Stimulated activated CD4-positive, alpha-beta T cell treated with anti-CD3 and anti-CD28 coated beads, Interleukin-12 subunit alpha, Interleukin-12 subunit beta, amount 100 ng/mL, for 24 hours (primary cell): ENCODE data around the gene RASD2.
"Not testable (repeated sequence)": the region's sequence is repeated elsewhere in the genome, so short reads cannot be mapped to it uniquely, and the experiment has no call there.

Experiments used
- DNase-seq, 2 experiments: peaks; one replicate each; pipeline ENCODE4 v3.0.0-alpha.2; 2020; ENCODE audit warnings: low read depth in 2 of 2

The RASD2 gene, protein sequence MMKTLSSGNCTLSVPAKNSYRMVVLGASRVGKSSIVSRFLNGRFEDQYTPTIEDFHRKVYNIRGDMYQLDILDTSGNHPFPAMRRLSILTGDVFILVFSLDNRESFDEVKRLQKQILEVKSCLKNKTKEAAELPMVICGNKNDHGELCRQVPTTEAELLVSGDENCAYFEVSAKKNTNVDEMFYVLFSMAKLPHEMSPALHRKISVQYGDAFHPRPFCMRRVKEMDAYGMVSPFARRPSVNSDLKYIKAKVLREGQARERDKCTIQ

DNA sequence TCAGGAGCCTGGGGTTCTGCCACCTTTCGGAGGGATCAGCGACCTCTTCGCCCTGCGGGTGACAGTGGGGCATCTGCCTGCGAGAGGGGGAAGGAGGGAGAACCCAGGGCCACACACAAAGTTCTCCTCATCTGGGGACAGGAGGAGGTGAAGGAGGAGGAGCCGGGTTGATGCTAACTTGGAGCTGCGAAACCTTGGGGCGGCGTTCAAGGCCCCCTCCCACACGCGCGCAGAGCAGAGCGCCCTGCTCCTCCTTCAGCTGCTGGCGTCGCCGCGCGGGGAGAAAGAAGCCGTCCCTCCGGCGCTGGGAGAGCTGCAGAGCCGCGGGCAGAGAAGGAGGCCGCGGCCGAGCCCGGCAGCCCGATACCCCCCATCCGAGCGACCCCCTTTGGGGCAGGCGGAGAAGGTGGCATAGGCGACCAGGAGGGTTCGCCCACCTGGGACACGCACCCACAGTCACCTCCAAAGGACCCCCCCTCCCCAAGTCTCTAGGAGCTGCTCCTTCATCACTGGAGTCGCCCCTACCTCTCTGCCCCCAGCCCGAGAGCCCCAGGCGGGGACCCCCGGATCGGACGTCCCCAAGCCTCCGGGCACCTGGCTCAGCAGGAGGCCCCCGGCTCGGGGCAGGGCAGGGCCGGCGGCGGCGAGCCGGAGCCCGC lies at the start of gene RASD2:
TSS of gene RASD2 (plus strand) at position 237 of the 659 bp plus-strand sequence. CDS start 5,979 bp downstream, outside the sequence.
- peak; percentile 14 to 32 for DNase-seq

DNA sequence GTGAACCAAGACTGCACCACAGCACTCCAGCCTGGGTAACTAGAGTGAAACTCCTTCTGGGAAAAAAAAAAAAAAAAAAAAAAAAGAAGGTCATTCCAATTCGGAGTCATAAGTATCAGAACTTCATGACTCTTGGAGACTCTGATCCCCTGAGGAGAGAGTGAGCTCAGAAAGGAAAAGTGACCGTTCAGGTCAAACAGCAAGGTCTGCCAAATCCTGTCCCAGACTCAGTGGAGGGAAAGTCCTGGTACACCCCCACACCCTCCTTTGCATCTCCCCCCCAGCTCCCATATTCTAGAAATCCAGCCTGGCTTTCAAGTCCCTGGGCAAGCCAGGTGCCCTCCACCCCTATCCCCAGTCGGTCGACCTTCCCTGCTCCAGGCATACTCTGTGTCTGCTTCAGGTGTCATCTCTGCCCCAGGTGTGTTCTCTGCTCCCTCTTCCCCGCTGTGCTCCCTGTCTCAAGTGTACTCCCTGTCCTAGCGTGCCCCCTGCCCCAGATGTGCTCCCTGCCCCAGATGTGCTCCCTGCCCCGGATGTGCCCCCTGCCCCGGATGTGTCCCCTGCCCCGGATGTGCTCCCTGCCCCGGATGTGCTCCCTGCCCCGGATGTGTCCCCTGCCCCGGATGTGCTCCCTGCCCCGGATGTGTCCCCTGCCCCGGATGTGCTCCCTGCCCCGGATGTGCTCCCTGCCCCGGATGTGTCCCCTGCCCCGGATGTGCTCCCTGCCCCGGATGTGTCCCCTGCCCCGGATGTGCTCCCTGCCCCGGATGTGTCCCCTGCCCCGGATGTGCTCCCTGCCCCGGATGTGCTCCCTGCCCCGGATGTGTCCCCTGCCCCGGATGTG lies 49.3 kb upstream of the RASD2 start:
- DNase-seq, result not testable (repeated sequence)

DNA sequence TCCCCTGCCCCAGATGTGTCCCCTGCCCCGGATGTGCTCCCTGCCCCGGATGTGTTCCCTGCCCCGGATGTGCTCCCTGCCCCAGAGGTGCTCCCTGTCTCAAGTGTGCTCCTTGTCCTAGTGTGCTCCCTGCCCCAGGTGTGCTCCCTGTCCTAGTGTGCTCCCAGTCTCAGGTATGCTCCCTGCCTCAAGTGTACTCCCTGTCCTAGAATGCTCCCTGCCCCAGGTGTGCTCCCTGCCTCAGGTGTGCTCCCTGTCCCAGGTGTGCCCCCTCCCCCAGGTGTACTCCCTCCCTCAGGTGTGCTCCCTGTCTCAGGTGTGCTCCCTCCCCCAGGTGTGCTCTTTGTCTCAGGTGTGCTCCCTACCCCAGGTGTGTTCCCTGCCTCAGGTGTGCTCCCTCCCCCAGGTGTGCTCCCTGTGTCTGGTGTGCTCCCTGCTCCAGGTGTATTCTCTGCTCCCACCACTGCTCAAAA lies 48.7 kb upstream of the RASD2 start:
- no peak for DNase-seq

DNA sequence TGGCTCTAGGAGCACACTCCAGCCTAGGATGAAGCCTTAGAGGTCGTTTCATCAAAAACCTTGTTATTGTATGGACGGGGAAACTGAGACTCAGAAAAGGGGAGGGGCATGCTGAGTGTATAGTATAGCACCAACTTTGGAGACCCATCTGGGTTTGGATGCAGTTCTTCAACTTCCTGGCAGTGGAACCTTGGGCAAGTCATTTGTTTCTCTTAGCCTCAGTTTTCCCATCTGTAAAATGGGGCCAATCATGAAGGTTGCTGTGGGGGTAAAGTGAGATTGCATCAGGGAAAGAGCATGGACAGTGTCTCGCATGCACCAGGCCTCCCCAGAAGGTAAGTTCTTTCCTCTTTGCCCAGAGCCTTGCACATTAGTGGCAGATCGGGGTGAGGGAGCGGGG lies 47.6 kb upstream of the RASD2 start:
- DNase-seq, result no peak

DNA sequence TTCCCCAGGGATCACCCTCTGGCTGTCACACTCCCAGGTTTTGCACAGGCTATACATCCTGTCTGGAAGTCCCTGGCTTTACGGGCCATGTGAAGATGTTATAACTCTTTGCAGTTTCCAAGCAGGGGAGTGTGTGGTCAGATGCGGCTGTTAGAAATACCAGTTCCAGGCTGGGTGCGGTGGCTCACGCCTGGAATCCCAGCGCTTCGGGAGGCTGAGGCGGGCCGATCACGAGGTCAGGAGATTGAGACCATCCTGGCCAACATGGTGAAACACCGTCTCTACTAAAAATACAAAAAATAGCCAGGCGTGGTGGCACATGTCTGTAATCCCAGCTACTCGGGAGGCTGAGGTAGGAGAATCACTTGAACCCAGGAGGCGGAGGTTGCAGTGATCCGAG lies 44.9 kb upstream of the RASD2 start:
- not testable (repeated sequence) for DNase-seq

DNA sequence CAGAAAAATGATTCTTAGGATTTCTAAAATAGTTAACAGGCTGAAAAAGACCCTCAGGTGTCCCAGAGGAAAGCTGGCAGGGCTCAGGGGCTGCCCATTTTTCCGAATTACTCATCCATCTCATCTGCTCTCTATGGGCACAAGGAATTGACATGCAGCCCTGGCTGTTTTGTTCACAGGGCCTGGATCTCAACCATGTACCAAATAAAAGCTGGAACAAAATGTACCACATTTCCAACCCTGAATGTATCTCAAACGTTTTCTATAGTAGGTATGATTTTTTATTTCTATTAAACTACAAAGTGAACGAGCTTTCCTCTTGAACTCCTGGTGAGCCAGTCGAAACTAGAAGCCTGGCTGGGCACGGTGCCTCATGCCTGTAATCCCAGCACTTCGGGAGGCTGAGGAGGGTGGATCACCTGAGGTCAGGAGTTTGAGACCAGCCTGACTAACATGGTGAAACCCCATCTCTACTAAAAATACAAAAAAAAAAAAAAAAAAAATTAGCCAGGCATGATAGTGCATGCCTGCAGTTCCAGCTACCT lies 43.8 kb upstream of the RASD2 start:
- DNase-seq, result no peak

DNA sequence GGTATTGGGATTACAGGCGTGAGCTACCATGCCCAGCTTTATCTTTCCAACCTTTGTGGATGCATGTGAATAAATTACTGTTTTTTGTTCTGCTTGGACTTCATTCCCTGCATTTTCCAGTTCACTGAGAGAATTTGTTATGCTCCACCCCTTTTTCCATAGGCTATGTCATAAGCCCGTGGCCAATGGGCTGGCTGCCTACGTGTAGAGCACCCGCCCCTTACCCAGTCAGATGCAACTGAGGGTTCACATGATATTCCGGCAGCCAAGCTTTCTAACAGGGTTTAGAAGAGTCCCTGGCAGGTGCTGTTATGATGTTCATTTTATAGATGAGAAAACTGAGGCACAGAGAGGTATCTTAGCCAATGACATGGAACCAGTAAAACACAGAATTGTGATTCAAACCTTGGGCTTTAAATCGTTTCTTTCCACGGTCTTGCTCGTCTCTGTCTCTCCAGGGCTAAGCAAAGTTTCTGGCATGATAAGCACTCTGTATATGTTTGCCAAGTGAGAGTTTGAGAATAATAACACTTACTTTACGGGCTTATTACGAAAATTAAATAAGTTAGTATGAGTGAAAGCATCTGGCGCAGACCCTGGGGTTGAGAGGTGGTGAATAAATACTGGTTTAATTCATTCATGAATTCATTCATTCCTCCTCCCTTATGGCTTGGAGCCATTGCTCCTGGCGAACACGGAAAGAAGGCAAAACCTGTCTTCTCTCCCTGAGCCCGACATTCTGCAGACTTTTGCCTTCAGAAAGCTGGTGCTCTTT lies 42.4 kb upstream of the RASD2 start:
- DNase-seq, result no peak

DNA sequence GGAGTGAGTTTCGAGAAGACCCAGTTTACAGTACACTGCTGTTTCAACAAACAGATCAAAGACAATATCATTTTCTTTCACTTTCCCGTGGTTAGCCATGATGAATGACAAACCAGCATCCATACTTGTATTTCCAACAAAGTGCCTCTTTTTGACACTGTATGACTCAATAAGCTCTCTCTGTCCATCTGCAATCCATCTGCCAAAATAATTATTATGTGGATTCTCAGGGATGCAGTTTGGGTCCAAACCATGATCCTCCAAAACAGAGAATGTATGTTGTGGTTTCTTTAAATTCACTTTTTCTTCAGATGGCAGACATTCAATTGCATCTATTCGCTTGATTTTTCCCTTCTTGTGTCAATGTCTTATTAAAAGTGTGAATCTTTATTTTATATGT lies 37.8 kb upstream of the RASD2 start:
- DNase-seq, result no peak

DNA sequence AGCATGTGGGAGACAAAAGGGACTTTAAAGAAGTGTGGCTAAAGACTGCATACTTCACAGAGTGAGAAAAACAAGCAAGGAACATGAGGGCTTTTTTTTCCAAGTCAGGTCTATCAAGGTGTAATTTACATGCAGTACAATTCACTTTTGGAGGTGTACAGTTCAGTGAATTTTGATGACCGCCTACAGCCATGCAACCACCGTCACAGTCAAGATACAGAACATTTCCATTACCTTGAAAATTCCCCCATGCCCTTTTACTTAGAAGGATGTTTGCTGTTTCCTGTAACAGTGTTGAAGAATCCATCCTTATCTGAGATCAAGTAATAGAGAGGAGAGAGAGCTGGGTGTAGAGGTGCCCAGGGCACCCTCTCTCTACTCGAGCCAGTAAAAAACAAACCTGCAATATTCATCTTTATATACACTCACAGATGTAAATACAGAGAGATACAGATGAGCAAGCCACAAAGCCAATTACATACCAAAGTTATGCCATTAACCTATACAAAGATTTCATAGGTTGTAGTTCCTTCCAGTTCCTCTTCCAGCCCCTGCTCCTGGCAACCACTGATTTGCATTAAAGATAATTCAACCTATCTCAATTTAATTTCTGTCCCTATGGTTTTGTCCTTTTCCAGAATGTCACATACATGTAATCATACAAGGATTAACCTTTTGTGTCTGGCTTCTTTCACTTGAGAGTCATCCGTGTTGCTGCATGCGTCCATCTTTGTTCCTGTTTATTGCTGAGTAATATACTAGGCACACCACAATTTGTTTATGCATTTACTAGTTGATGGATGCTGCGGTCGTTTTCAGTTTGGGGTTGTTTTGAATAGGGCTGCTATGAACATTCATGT lies 35.0 kb upstream of the RASD2 start:
- DNase-seq, result no peak

DNA sequence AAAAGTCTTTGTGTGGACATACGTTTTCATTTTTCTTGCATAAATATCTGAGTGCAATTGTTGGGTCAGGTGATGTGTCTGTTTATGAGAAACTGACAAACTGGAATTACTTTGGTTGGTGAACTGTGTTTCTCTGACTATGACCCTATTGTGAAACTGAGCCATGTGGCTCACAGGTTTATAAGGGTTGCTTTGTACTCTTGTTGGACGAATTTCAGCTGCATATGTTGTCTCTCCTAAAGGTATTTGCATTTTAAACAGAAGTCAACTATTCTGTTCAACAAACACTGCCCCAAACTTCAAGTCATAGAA lies 34.4 kb upstream of the RASD2 start:
- no peak for DNase-seq

DNA sequence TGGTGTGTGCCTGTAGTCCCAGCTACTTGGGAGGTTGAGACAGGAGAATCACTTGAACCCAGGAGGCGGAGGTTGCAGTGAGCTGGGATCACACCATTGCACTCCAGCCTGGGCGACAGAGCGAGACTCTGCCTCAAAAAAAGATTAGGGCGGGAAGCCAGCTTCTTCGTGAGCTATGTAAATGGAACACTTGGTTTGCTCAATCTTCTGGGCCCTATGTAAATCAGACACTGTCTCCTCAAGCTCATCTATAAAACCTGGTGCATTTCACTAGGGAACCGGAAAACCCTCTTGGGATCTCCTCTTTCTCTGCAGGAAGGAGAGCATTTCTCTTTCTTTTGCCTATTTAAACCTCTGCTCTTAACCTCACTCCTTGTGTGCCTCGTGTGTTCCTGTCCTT lies 32.8 kb upstream of the RASD2 start:
- DNase-seq, result not testable (repeated sequence)

DNA sequence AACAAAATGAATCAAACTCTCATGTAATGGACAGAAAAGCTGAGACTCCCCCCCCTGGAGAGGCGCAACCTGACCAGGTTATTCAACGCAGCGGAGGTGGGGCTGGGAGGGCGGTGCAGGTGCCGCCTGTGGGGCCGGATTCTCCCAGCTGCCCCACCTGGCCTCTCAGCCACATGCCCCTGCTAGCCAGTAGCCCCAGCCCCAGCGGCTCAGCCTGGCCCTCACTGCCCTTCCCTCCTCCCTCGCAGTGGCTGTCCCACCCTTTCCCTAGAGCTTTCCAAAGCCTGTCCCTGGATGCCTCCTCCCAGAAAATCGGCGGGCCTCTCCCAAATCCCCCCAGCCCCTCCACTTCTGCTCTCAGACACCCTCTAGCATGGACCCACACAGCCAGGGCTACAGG lies 31.2 kb upstream of the RASD2 start:
- no peak for DNase-seq

DNA sequence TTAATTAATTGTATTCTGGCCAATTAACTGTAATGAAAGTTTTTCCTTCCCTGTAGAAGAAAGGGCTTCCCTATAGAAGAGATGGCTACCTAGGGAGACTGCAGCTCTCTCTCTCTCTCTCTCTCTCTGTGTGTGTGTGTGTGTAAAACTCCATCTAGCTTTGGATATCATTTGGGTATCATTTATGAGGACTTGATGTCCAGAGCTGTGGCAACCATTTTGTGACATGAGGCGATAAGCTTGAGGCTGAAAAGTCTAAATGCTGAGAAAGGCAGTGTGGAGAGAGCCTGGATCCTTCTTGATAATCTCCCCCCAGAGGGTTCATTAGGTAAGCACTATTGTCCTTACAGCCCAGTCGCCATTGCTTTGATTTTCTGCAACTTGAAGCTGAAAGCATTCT lies 30.7 kb upstream of the RASD2 start:
- no peak for DNase-seq

DNA sequence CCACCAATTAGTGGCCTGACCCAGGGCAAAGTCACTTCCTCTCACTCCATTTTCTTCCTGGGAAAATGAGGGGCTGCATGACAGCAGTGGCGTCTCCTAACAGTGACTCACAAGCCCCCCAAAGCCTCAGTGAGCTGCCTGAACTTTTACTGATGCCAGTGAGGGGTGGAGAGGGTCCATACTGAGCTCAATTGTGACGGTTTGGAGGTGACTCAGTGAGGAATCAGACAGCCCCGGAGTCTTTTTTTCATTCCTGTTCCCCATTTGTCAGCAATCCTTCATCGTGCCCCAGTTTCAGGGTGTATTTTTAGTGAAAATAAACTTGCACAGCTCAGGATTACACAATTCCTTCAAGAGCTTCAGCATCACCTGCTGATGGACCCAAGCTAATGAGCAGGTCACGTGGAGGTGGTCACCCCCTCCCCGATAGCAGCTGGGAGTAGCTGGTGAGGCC lies 30.1 kb upstream of the RASD2 start:
- DNase-seq, result no peak

DNA sequence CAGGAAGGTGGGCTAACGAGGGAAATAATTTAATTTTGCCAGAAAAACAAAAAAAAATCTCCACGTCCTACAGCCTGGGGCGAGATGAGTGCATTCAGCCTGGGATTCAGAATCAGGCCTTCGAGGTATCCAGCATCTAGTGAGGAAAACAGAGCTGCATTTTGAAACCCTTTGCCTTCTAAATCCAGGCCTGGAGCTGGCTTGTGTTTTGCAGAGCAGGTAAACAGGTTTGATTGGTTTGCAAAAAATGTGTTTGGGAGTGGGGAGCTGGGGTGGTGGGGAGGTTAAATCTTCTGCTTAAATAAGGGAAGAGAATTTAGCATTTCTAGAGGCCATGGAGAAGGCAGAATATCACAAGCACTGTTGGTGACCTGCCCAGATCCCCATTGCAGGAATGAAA lies 29.7 kb upstream of the RASD2 start:
- DNase-seq, result no peak

DNA sequence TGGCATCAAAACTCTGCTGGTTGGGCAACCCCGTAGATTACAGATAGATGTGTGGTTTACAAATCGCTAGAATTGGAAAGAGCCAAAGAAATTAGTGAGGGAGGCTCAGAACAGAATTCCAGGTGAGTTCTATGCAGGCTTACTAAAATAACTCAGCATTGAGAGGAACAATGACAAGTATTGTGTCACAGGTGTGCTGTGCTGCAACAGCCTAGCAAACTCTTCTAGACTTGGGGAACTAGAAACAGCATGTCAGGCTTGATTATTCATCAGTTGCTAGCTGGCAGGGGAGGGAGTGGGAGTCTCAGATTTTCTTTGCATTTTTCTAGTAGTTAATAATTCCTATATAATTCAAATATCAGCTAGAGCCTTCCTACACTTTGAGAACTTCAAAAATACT lies 26.3 kb upstream of the RASD2 start:
- no peak for DNase-seq

DNA sequence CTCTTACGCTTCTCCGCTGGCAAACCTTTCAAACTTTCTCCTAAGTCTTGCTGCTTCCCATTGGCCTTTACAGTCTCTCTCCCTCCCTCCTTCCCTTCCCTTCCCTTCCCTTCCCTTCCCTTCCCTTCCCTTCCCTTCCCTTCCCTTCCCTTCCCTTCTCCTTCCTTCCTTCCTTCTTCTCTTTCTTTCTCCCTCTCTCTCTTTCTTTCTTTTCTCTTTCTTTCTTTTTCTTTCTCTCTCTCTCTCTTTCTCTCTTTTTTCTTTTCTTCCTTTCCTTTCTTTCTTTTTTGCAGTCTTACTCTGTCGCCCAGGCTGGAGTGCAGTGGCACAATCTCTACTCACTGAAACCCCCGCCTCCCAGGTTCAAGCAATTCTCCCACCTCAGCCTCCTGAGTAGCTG lies 24.7 kb upstream of the RASD2 start:
- not testable (repeated sequence) for DNase-seq

DNA sequence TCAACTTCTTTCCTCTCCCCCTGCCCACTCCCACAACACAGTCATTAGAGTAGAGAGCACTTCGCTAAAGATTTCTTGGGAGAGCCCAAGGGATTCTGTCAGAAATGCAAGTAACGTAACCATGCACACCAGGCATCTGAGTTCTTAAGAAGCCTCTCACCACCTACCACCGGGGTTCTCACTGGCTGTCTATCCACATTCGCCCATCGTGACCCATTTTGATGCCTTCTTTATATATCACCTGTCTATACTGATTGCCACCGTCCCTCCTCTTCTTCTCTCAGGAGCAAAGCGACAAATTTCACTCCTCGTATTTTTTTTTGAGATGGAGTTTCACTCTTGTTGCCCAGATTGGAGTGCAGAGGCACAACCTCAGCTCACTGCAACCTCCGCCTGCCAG lies 23.9 kb upstream of the RASD2 start:
- no peak for DNase-seq

DNA sequence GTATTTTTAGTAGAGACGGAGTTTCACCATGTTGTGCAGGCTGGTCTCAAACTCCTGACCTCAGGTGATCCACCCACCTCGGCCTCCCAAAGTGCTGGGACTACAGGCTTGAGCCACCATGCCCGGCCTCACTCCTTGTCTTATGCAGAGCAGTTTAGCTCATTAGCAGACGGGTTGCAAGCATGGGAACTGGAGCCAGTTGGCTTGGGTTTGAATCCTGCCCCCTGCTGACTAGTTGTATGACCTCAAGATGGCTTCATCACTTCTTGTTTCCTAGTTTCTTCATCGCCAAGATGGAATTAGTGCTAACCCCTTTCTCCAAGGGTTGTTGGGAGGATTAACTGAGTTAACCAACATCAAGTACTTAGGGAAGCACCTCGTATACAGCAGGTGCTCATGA lies 23.4 kb upstream of the RASD2 start:
- no peak for DNase-seq

DNA sequence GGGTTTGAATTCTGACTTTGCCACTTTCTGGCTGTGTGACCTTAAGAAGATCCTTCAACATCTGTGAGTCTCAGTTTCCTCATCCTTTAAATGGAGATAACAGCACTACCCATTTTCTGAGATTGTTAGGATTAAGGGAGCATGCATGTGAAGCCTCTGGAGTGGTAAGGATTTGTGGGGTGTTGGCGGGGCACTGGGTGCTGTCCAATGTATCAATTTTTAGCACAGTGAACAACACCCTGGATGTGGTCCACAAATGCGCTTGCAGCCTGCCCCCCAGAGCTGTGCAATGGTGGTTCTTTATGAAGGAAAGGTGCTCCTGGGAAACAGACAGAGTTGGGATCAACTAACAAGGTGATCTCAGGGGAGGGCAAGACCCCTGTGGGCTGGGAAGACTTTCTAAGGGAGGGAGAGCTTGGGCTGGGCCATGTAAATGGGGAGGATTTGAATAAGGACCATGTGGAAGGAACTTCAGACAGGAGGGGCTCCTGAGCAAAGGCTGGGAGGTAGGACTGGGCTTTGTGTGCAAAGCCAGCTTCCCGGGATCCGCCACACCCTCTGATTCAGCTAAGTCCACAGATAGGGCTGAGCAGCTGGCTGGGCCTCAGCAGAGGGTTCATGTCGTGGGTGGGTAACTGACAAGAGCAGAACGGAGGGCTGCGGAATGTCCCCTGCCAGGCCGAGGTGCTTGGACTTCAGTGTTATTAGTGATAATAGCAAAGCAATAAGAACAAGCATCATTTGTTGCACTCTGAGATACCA lies 22.7 kb upstream of the RASD2 start:
- DNase-seq, result no peak
